ENCODE measurements around the gene LRRTM3. TPM values are rescaled to one million over a fixed set of nuclear protein-coding genes. Genes with fewer than 3 reads are reported as not detected.

Gene LRRTM3
- total RNA-seq, 1 experiment from 2014 or later, result 0.96 TPM

DNA sequence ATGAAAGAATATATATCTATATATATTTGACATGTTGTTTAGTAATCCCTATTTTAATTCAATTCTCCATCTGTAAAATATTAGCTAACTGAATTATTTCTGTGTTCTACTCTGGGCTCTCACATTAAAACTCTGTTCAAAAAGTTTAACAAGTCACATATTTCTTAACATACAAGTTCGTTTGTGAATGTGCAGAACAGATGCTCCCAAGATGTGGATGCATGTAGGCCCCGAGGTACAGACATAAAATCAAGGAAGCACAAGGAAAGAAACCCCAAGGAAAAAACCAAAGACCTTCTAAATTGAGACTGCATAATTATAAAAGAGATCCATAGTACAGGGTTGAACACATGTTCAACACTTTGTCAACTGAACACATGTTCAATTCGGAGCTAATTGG, 175.1 kb downstream of the LRRTM3 start:
- H3K4me1 Mint-ChIP-seq, result peaks cover 16 to 24% of the 10 kb centered on the region in 2 experiments
- Histone ChIP-seq H4K91ac (ENCODE audit: insufficient read length, low read depth, low read length) (no peak overlapping the region), H3K27me3 (ENCODE audit: insufficient read depth, low read length) (no peaks in the 10 kb centered on the region), H3K9me3 (ENCODE audit: control insufficient read depth, low read depth, low read length) (no peaks in the 10 kb centered on the region), H2BK15ac (ENCODE audit: low read depth, low read length) (no peak overlapping the region), H3K4me2 (ENCODE audit: insufficient read depth, insufficient read length, low read length) (no peak overlapping the region), H2BK20ac (ENCODE audit: low read depth, low read length, poor library complexity, severe bottlenecking) (no peak overlapping the region), H3K18ac (ENCODE audit: insufficient read length, low read depth, low read length) (no peak overlapping the region), H4K20me1 (ENCODE audit: control insufficient read depth, insufficient read depth, insufficient read length) (no peaks in the 10 kb centered on the region), H3K79me2 (ENCODE audit: insufficient read depth, low read length) (no peaks in the 10 kb centered on the region), H3K27ac (ENCODE audit: insufficient read length, low read depth, low read length) (no peak overlapping the region), H4K8ac (replicated peaks; ENCODE audit: insufficient read length, low read depth, low read length) (no peak overlapping the region), H3K23me2 (ENCODE audit: insufficient read length, low read depth, low read length, poor library complexity, severe bottlenecking) (no peaks in the 10 kb centered on the region), H3K23ac (ENCODE audit: insufficient read length, low read depth, low read length) (no peak overlapping the region), H3T11ph (ENCODE audit: low read length) (no peak overlapping the region), H3K4me1 (ENCODE audit: insufficient read depth, low read length) (peaks cover 3% of the 10 kb centered on the region; the same call in 1 of the 2 replicates), H2AK5ac (ENCODE audit: insufficient read length, low read length) (no peak overlapping the region), H2BK5ac (ENCODE audit: insufficient read length, low read length) (no peak overlapping the region), H3K9ac (ENCODE audit: extremely low read depth, insufficient read length, low read length) (no peak overlapping the region), H4K5ac (ENCODE audit: insufficient read length, low read depth, low read length) (no peak overlapping the region), H2BK120ac (ENCODE audit: low read depth, low read length, poor library complexity, severe bottlenecking) (no peak overlapping the region), H2BK12ac (ENCODE audit: insufficient read length, low read depth, low read length) (no peak overlapping the region), H3K4ac (ENCODE audit: low read depth, low read length) (no peak overlapping the region), H3K56ac (ENCODE audit: insufficient read length, low read depth, low read length) (no peak overlapping the region), H3K14ac (ENCODE audit: insufficient read depth, low read length) (no peak overlapping the region), H3K79me1 (ENCODE audit: insufficient read depth, low read depth, low read length, poor library complexity, severe bottlenecking) (no peaks in the 10 kb centered on the region), H2AFZ (ENCODE audit: low read length) (no peak overlapping the region)
- no peak overlapping the region for H3K4me3 Mint-ChIP-seq
- TF ChIP-seq, protein P1, sequence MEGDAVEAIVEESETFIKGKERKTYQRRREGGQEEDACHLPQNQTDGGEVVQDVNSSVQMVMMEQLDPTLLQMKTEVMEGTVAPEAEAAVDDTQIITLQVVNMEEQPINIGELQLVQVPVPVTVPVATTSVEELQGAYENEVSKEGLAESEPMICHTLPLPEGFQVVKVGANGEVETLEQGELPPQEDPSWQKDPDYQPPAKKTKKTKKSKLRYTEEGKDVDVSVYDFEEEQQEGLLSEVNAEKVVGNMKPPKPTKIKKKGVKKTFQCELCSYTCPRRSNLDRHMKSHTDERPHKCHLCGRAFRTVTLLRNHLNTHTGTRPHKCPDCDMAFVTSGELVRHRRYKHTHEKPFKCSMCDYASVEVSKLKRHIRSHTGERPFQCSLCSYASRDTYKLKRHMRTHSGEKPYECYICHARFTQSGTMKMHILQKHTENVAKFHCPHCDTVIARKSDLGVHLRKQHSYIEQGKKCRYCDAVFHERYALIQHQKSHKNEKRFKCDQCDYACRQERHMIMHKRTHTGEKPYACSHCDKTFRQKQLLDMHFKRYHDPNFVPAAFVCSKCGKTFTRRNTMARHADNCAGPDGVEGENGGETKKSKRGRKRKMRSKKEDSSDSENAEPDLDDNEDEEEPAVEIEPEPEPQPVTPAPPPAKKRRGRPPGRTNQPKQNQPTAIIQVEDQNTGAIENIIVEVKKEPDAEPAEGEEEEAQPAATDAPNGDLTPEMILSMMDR (conservative IDR thresholded peaks at IDR 0.05), result no peak
- DNase-seq, result no peak
- no CpG with 5 or more reads among the region's 3 CpGs for WGBS (ENCODE audit: extremely low coverage, insufficient read length, low lambda C conversion rate)
- H3K27ac Mint-ChIP-seq, result no peak overlapping the region
- H3K9me3 Mint-ChIP-seq, result no peaks in the 10 kb centered on the region
- no peaks in the 10 kb centered on the region for H3K36me3 Mint-ChIP-seq (ENCODE audit: insufficient read depth in 1 of 3, low read depth in 3 of 3)
- H3K27me3 Mint-ChIP-seq (ENCODE audit: low read depth), result no peaks in the 10 kb centered on the region
